Dedifferentiated amniotic fluid mesenchymal stem cell (primary cell): ENCODE results near the gene SLC22A31.

Experiments used
- DNase-seq: peaks from one replicate; pipeline ENCODE4 v3.0.0-alpha.2; 2016; ENCODE audit errors: extremely low spot score

SLC22A31 gene

GRCh38 chr16:89149386-89149785, 51.0 kb downstream of the SLC22A31 start:
- no peak for DNase-seq

GRCh38 chr16:89147085-89147817, 53.1 kb downstream of the SLC22A31 start:
- no peak for DNase-seq

GRCh38 chr16:89146211-89147005, 53.9 kb downstream of the SLC22A31 start:
- DNase-seq, result no peak
